HepG2 (cell line): Measurements from ENCODE around the gene TP73. TPM values are rescaled to one million over a fixed set of nuclear protein-coding genes. Genes with fewer than 3 reads are reported as not detected.

Source experiments
- AHR ChIP-seq: IDR thresholded peaks from 2 replicates; pipeline ENCODE4 v1.6.1; 2018; ENCODE audit warnings: missing genetic modification reagents, missing compliant biosample characterization
- IKZF4 ChIP-seq: sonication (generic); formaldehyde crosslinking; IDR thresholded peaks from 2 replicates; pipeline ENCODE4 v1.5.1; 2020; ENCODE audit warnings: borderline replicate concordance, mild to moderate bottlenecking, low read depth, missing genetic modification reagents; ENCODE audit errors: not compliant biosample characterization
- KMT2B ChIP-seq: IDR thresholded peaks from 2 replicates; pipeline ENCODE4 v1.6.1; 2016; ENCODE audit warnings: missing genetic modification reagents, missing compliant biosample characterization
- LCORL ChIP-seq, 2 experiments: fragments of 450-650 bp in 1 of 2; sonication (generic) in 1 of 2; formaldehyde crosslinking in 1 of 2; IDR thresholded peaks; 2 replicates each; pipeline versions ENCODE4 v1.5.0 to v1.6.1; 2017 to 2020; ENCODE audit warnings: antibody characterized with exemption in 1 of 2, missing genetic modification reagents in 1 of 2
- MAZ ChIP-seq, 2 experiments: sonication (generic) in 1 of 2; formaldehyde crosslinking in 1 of 2; IDR thresholded peaks; 2 replicates each; pipeline versions ENCODE4 v1.5.0 to v1.6.1; 2012 to 2020; ENCODE audit warnings: low read depth in 2 of 2, mild to moderate bottlenecking in 2 of 2, borderline replicate concordance in 1 of 2, improper control_type of control experiment in 1 of 2, low read length in 1 of 2, missing genetic modification reagents in 1 of 2, moderate library complexity in 1 of 2
- PBX3 ChIP-seq: sonication (generic); formaldehyde crosslinking; IDR thresholded peaks from 2 replicates; pipeline ENCODE4 v1.8.1; 2023; ENCODE audit warnings: missing genetic modification reagents, inconsistent platforms, borderline replicate concordance
- RBFOX2 ChIP-seq: fragments of 200-400 bp; formaldehyde crosslinking; IDR thresholded peaks from 2 replicates; pipeline ENCODE4 v1.6.1; 2017; ENCODE audit warnings: low read depth, mild to moderate bottlenecking, low read length
- SOX13 ChIP-seq, 3 experiments: fragments of 450-650 bp in 1 of 3; sonication (generic) in 1 of 3; formaldehyde crosslinking in 1 of 3; IDR thresholded peaks in 2 of 3; conservative IDR thresholded peaks in 1 of 3; 2 replicates each; pipeline versions ENCODE4 v1.5.0 to v1.6.1; 2016 to 2020; ENCODE audit warnings: antibody characterized with exemption in 1 of 3, mild to moderate bottlenecking in 1 of 3, missing compliant biosample characterization in 1 of 3, missing genetic modification reagents in 1 of 3, moderate library complexity in 1 of 3
- TARDBP ChIP-seq: sonication (generic); formaldehyde crosslinking; IDR thresholded peaks from 2 replicates; pipeline ENCODE4 v1.8.0; 2022; ENCODE audit warnings: mild to moderate bottlenecking, missing genetic modification reagents
- ZBTB21 ChIP-seq: sonication (generic); formaldehyde crosslinking; IDR thresholded peaks from 2 replicates; pipeline ENCODE4 v1.4.0; 2020; ENCODE audit warnings: missing genetic modification reagents
- ZNF121 ChIP-seq: sonication (generic); formaldehyde crosslinking; IDR thresholded peaks from 2 replicates; pipeline ENCODE4 v1.5.0; 2020; ENCODE audit warnings: mild to moderate bottlenecking, missing genetic modification reagents
- ZNF326 ChIP-seq: sonication (generic); formaldehyde crosslinking; IDR thresholded peaks from 2 replicates; pipeline ENCODE4 v1.4.0; 2020; ENCODE audit warnings: missing genetic modification reagents, borderline replicate concordance
- ZNF331 ChIP-seq: sonication (generic); formaldehyde crosslinking; IDR thresholded peaks from 2 replicates; pipeline ENCODE4 v1.4.0; 2020; ENCODE audit warnings: missing genetic modification reagents
- ZNF333 ChIP-seq: sonication (generic); formaldehyde crosslinking; IDR thresholded peaks from 2 replicates; pipeline ENCODE4 v1.4.0; 2020; ENCODE audit warnings: mild to moderate bottlenecking, missing genetic modification reagents, borderline replicate concordance
- ZNF468 ChIP-seq: sonication (generic); formaldehyde crosslinking; IDR thresholded peaks from 2 replicates; pipeline ENCODE4 v1.8.0; 2022; ENCODE audit warnings: mild to moderate bottlenecking, moderate library complexity, missing genetic modification reagents
- ZNF670 ChIP-seq: sonication (generic); formaldehyde crosslinking; IDR thresholded peaks from 2 replicates; pipeline ENCODE4 v1.8.0; 2022; ENCODE audit warnings: mild to moderate bottlenecking, missing genetic modification reagents, borderline replicate concordance
- ZSCAN5A ChIP-seq: sonication (generic); formaldehyde crosslinking; IDR thresholded peaks from 2 replicates; pipeline ENCODE4 v1.8.0; 2022; ENCODE audit warnings: mild to moderate bottlenecking, missing genetic modification reagents, borderline replicate concordance
- polyA plus RNA-seq, 8 experiments: library from polyadenylated mRNA; depleted of rRNA in 3 of 8; stranded (reverse) in 7 of 8; unstranded in 1 of 8; fragments of >200 nt; fragmentation: Illumina TruSeq in 4 of 8; extraction: Trizol in 4 of 8; gene quantifications; 2 replicates each; pipeline versions ENCODE4 v1.2.1 to v1.2.3, GENCODE V29; 2011 to 2016; ENCODE audit warnings: low read depth in 4 of 8, missing spikeins in 1 of 8, mixed read lengths in 1 of 8; ENCODE audit not compliant: insufficient read depth in 1 of 8
- total RNA-seq, 5 experiments: library from RNA; depleted of rRNA; stranded (reverse); fragments of >200 nt; fragmentation: Illumina TruSeq; extraction: Trizol; gene quantifications; 2 replicates each; pipeline ENCODE4 v1.2.3, GENCODE V29; 2016; ENCODE audit warnings: low read depth in 1 of 5
- TF ChIP-seq, protein P1 (sequence below): fragments of 450-650 bp; IDR thresholded peaks from 2 replicates; pipeline ENCODE4 v1.6.1; 2017; ENCODE audit warnings: mild to moderate bottlenecking
- TF ChIP-seq, protein P2 (sequence below): sonication (generic); formaldehyde crosslinking; IDR thresholded peaks from 2 replicates; pipeline ENCODE4 v1.5.1; 2020; ENCODE audit warnings: mild to moderate bottlenecking, moderate library complexity, missing genetic modification reagents
- TF ChIP-seq, protein P3 (sequence below): sonication (generic); formaldehyde crosslinking; IDR thresholded peaks from 2 replicates; pipeline ENCODE4 v1.8.1; 2023; ENCODE audit warnings: missing genetic modification reagents, mild to moderate bottlenecking, borderline replicate concordance

The TP73 gene
- total and polyA plus RNA-seq, 2 of the 13 experiments (the other 11 are each of a cell fraction or from before 2014, with no cell fraction given), result 0.49 to 1.1 TPM

DNA sequence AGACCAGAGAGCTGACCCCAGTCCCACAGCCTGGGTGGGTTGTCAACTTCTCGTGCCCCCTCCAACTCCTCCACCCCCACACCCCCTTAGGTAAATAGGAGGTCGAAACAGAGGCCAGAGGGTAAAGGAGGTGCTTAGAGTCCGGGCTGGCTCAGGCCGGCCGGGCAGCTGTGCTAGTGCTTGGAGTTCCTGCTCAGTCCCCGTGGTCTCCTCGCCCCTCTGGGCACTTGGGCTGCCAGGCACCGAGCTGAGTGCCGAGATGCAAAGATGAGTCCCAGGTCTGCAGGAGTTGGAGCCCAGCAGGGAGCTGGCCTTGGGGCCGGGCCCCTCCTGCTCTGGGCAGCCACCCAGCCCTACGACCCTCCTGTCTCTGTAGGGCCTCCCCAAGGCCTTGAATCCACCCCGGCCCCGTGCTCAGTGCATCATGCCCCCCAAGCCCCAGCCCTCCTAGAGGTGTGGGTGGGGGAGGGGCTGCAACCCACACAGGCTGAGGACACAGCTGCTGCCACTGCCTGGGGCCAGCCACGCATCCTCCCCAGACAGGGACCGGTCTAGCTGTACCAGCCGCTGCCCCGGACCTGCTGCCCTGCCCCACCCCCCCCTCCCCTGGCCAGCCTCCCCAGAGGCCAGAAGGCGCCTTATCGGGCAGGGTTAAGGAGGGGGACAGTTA lies 122.1 kb downstream of the TP73 start (continued):
- TF ChIP-seq, protein P1, sequence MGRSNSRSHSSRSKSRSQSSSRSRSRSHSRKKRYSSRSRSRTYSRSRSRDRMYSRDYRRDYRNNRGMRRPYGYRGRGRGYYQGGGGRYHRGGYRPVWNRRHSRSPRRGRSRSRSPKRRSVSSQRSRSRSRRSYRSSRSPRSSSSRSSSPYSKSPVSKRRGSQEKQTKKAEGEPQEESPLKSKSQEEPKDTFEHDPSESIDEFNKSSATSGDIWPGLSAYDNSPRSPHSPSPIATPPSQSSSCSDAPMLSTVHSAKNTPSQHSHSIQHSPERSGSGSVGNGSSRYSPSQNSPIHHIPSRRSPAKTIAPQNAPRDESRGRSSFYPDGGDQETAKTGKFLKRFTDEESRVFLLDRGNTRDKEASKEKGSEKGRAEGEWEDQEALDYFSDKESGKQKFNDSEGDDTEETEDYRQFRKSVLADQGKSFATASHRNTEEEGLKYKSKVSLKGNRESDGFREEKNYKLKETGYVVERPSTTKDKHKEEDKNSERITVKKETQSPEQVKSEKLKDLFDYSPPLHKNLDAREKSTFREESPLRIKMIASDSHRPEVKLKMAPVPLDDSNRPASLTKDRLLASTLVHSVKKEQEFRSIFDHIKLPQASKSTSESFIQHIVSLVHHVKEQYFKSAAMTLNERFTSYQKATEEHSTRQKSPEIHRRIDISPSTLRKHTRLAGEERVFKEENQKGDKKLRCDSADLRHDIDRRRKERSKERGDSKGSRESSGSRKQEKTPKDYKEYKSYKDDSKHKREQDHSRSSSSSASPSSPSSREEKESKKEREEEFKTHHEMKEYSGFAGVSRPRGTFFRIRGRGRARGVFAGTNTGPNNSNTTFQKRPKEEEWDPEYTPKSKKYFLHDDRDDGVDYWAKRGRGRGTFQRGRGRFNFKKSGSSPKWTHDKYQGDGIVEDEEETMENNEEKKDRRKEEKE, result no peak
- no peak for TF ChIP-seq ZNF670 (CRISPR knock-in tag)
- no peak for TF ChIP-seq LCORL (IDR thresholded peaks at IDR 0.05)
- peak; percentile 70 for TF ChIP-seq LCORL (CRISPR knock-in tag; IDR thresholded peaks at IDR 0.05)
- TF ChIP-seq ZNF331 (CRISPR knock-in tag), result no peak
- TF ChIP-seq ZNF326 (CRISPR knock-in tag), result no peak
- TF ChIP-seq KMT2B (CRISPR knock-in tag), result peak; percentile 13; the same call in 1 of the 2 replicates
- TF ChIP-seq, protein P2, sequence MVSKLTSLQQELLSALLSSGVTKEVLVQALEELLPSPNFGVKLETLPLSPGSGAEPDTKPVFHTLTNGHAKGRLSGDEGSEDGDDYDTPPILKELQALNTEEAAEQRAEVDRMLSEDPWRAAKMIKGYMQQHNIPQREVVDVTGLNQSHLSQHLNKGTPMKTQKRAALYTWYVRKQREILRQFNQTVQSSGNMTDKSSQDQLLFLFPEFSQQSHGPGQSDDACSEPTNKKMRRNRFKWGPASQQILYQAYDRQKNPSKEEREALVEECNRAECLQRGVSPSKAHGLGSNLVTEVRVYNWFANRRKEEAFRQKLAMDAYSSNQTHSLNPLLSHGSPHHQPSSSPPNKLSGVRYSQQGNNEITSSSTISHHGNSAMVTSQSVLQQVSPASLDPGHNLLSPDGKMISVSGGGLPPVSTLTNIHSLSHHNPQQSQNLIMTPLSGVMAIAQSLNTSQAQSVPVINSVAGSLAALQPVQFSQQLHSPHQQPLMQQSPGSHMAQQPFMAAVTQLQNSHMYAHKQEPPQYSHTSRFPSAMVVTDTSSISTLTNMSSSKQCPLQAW (CRISPR knock-in tag), result no peak
- TF ChIP-seq PBX3 (CRISPR knock-in tag), result no peak
- 0 out of 2 replicates have a peak, but pooled peaks have one; percentile 37 for TF ChIP-seq ZSCAN5A (CRISPR knock-in tag)
- TF ChIP-seq TARDBP, result peak; percentile 54; the same call in 1 of the 2 replicates
- no peak for TF ChIP-seq ZNF333 (CRISPR knock-in tag)
- TF ChIP-seq ZNF121 (CRISPR knock-in tag), result no peak
- no peak for TF ChIP-seq MAZ (IDR thresholded peaks at IDR 0.05; ENCODE audit: borderline replicate concordance, low read depth, low read length)
- TF ChIP-seq MAZ (CRISPR knock-in tag; IDR thresholded peaks at IDR 0.05; ENCODE audit: low read depth), result no peak; the same call in 1 of the 2 replicates
- TF ChIP-seq, protein P3, sequence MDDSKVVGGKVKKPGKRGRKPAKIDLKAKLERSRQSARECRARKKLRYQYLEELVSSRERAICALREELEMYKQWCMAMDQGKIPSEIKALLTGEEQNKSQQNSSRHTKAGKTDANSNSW (CRISPR knock-in tag), result no peak
- TF ChIP-seq SOX13 (IDR thresholded peaks at IDR 0.05), result no peak
- TF ChIP-seq SOX13 (CRISPR knock-in tag; conservative IDR thresholded peaks at IDR 0.05 in 1 of 2, IDR thresholded peaks at IDR 0.05 in 1 of 2), result no peak
- TF ChIP-seq AHR (CRISPR knock-in tag), result no peak
- TF ChIP-seq ZBTB21, result no peak
- TF ChIP-seq RBFOX2, result peak; percentile 74; the same call in 1 of the 2 replicates
- TF ChIP-seq ZNF468 (CRISPR knock-in tag), result no peak
- no peak for TF ChIP-seq IKZF4 (CRISPR knock-in tag)
